ENCODE results near the gene MIS12.
A peak's percentile ranks its signal among the peaks of the same experiment; 100 is the strongest.

Gene MIS12

GRCh38 chr17:5500589-5501391, 14.4 kb downstream of the MIS12 start:
- DNase-seq: peak; percentile 90

GRCh38 chr17:5501685-5502084, 15.3 kb downstream of the MIS12 start:
- no peak for DNase-seq

DNA sequence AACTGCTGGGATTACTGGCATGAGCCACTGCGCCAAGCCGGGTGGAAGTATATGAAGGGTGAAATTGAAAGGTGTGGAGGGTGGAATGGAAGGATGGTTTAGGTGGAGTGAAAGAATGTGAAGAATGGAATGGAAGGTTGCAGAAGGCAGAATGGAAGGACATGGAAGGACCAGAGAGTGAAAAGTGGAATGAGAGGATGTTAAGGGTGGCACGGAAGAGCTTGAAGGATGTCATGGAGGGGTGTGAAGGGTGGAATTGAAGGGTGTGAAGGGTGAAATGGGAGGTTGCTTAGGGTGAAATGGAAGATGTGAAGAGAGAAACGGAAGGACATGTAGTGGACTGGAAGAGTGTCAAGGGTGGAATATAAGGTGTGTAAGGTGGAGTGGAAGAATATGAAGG, 16.2 kb downstream of the MIS12 start:
- no peak for DNase-seq

- DNase-seq: no peak
Observed at GRCh38 chr17:5506307-5506706, 19.9 kb downstream of the MIS12 start.

DNA sequence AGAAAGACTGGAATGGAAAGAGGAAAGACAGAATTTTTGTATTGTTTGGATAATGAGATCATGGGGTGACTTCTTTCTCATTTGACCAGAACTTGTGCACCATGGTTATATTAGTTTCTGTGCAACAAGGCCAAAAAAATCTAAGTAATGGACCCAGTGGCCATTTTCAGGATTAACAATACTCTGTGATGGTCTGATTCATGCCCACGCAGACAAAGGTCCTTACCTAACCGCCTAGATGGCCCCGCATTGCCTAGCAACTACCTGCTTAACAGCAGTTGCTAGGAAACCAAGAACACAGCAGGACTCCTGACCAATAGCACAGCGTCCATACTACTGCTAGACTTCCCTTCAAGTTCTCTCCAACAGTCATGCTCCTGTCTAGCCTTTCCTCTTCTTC, 22.4 kb downstream of the MIS12 start:
- no peak for DNase-seq

- no peak for DNase-seq
Observed at GRCh38 chr17:5509482-5509881, 23.1 kb downstream of the MIS12 start.

DNA sequence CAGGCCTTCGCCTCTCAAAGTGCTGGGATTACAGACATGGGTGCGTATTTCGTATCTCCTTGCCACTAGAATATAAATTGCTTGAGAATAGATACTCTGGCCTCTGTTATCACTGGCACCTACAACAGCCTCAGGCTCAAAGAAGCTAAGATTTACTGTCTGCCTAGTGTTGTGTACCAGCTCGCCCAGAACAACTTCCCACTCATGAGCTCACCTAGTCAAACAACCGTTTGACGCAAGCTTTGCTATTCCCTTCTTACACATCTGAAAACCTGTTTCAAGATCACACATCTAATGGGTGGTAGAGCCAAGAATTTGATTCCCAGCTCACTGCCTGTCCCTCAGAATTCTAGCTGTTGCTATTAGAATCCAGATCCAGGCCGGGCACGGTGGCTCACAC, 24.4 kb downstream of the MIS12 start:
- DNase-seq: no peak

- DNase-seq: no peak
Observed at GRCh38 chr17:5511401-5512225, 25.2 kb downstream of the MIS12 start.

- no peak for DNase-seq
Observed at GRCh38 chr17:5513628-5514027, 27.3 kb downstream of the MIS12 start.

DNA sequence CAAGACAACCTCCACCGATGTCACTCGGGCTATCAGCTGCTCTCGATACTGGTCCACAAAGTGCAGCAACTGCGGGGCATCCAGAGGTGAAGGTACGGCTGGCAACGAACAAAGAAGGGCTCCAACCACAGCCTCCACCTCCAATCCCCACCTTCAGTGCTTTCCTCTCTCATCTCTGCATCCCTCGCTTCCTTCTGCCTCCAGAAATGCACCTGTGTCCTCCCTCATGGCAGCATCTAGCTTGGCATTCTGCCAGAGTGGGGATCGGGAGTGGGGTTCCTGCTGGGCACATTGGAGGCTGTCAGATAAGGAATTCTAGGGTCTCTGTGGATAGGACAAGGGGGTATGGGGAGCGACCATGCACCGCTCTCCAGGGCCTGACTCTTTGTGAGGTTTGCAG, 28.6 kb downstream of the MIS12 start:
- no peak for DNase-seq

DNA sequence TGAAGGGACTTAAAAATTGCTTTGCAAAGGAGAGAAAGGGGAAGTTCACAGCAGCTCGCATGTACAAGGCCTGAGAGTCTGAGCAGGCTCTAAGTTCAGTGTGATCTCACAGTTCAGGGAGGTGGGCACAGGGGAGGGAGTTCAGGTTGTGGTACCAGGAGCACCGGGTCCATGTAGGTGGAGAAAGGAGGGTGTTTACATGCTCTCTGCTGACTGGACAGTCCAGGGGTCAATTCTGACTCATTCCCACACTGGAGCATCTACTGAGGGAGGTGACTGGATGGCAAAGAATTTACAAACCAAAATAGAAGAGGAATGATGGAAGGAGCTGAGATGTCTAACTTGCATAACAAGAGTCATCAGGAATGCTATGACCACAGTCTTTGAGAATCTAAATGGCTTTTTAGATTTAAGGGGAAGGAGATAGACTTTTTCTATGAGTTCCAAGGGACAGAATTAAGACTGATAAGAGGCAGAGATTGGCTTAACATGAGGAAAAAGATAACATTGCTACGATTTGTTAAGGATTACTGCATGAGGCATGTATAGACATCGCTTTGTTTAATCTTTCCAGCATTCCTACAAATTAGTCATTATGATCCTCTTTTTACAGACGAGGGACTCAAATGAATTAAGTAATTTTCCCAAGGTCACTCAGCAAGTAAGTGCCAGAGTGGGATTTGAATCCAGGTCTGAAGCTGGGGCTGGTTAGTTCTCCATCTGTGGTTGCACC, 29.9 kb downstream of the MIS12 start:
- DNase-seq: no peak

DNA sequence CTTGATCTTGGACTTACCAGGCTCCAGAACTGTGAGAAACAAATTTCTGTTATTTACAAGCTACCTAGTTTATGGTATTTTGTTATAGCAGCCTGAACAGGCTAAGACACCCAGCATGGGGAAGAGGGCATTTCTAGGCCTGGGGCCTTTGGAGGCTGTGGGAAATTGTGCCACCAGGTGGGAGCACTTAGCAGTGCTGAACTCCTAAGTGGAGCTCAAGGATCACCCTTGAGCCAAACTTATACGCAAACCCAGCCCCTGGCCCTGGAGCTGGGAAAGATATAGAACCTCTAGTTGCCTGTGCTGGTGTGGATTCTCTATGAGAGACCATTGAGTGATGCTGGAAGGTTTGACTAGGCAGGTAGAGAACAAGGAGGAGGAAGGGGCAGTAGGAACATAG, 36.1 kb downstream of the MIS12 start:
- DNase-seq: no peak

DNA sequence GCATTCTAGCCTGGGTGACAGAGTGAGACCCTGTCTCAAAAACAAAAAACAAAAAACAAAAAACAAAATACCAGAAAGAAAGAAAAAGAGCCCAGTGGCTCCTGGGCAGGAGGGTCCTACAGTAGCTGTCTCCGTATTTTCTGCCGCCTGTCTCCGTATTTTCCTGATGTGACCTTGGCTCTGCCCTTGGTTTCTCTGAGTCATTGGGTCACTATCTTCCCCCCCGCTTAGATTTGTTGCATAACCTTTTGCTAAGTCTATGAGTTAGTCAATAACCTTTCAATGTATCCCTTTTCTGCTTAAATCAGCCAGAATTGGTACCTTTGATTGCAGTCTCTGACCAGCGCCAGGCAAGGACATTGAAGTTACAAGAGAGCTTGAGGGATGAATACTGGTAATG, 36.9 kb downstream of the MIS12 start:
- DNase-seq: no peak

DNA sequence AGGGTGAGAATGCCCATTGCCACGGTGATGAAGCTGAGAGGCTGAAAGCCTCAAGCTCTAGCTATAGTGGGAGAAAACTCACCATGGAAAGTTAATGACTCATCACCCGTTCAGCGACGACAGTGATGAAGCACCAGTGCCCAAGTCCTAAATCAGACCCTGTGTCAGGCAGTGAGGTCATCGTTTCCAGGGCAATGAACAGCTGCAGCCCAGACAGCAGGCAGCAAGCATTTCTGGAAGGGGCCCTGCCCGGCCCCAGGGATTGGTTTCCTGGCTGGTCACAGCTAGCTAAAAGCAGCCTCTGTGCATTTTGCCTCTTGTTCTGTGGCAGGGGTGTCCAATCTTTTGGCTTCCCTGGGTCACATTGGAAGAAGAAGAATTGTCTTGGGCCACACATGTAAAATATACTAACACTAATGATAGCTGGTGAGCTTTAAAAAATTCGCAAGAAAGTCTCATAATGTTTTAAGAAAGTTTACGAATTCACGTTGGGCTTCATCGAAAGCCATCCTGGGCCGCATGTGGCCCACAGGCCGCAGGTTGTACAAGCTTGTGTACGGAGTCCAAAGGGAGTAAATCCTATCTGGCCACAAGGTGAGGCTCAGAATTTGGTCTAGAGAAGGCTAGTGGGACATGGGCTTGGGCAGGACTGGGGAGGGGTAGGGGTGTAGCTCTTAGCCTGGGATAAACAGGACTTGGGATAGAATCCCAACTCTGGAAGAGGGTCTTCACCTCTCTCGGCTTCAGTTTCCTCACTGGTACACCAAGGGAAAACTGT, 40.6 kb downstream of the MIS12 start:
- DNase-seq: peak; percentile 32

- no peak for DNase-seq
Observed at GRCh38 chr17:5527601-5528250, 41.4 kb downstream of the MIS12 start.

DNA sequence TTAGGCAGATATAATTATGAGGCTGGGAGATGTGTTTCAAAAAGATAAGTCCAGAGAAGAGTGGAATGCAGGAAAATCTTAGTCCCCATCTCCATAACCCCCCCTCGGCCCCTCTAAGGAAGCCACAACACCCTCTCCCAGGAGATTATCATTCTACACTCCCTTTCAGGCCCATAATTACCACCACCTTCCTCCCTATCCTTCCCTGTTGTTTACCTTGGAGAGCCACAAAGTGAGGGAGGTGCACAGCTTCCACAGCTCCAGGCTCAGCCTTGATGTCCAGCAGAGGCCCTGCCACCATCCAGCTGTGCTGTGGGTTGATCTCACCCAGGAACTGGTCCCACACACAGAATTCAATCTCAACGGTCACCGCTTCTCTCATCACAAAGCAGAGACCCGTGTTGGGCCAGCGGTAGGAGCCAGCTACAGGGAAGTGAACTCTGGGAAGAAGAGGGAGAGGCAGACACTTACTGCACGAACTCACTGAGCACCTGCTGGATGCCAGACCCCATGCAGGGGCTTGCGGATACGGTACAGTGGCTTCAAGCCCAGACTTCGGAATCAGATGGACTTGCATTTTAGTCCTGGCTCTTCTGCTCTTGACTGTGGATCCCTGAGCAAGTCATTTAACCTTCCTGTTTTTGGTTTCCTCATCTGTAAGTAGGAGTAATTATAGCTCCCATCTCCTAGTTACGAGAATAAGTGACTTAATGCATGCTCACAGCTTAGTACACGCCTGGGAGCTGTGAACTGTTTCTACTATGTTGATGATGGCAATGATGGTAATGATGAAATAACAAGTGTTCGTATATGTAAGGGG, 44.1 kb downstream of the MIS12 start:
- DNase-seq: no peak

DNA sequence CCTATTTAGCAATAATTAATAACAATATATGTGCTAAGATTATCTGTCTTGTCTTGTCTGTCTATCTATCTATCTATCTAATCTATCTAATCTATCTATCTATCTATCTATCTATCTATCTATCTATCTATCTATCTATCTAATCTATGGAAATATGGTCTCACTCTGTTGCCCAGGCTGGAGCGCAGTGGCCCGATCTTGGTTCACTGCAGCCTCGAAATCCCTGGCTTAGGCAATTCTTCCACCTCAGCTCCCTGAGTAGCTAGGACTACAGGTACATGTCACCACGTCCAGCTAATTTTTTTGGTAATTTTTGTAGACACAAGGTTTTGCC, 44.7 kb downstream of the MIS12 start:
- no peak for DNase-seq

DNA sequence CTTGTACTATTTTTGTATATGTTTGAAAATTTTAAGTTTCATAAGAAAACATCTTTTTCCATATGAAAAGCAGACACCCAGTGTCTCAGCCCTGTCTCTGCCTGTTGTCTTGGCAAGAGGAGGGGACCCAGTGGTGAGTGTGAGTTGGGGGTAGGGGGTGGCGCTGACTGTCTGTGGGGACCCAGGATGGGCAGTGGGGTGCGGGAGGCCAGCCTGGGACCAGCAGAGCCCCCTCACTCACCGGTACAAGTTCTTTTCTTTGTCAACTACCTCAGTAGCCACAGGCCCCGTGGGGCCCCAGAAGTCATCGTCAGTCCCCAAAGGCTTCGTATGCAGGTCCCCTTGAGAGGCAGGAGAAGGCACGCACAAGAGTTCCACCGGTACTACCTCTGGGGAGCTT, 46.2 kb downstream of the MIS12 start:
- DNase-seq: no peak

DNA sequence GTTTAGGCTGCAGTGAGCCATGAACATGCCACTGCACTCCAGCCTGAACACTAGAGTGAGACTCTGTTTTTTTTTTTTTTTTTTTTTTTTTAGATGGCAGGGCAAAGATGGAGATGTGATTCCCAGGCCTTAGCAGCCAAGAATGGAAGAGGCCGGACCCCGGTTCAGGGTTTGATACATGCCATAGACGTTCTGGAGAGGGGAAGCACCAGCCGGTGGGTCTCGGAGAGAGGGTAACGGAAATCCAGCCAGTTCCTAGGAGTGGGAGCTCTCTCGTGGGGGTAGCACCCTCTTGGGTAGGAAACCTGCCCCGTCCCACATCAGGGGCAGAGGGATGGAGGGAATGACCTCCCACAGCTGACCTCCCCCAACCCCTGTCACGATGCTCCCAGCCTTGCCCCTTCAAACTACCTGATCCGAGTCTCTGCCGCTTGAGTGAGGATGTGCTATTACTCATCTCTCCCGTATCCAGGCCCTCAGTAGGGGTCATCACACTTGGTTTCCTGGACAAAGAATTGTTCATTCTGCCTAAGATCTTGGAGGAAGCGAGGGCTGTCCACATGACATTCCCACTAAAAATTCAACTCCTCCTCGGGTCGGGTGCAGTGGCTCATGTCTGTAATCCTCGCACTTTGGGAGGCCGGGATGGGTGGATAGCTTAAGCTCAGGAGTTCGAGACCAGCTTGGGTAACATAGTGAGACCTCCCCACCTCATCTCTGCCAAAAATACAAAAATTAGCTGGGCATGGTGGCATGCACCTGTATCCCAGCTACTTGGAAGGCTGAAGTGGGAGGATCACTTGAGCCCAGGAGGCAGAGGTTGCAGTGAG, 47.3 kb downstream of the MIS12 start:
- DNase-seq: no peak

DNA sequence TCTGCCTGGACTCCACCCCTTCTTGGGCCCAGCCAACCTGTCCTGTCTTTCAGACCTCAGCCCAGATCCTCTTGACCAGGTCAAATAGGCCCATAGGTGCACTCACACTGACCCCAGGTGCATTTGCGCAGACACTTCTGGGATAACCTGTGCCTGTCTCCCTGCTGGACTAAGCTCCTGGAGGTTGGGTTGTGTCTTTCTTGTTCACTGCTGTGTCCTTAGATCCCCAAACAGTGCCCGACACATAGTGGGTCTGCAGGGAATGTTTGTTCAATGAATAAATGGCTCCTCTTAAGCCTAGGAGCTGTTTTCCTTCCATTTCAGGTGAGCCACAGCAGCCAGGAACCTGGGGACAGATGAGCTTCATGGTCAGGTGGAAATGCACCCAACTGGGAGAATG, 49.1 kb downstream of the MIS12 start:
- DNase-seq: no peak
